ENCODE data around the gene VNN1.

DNA sequence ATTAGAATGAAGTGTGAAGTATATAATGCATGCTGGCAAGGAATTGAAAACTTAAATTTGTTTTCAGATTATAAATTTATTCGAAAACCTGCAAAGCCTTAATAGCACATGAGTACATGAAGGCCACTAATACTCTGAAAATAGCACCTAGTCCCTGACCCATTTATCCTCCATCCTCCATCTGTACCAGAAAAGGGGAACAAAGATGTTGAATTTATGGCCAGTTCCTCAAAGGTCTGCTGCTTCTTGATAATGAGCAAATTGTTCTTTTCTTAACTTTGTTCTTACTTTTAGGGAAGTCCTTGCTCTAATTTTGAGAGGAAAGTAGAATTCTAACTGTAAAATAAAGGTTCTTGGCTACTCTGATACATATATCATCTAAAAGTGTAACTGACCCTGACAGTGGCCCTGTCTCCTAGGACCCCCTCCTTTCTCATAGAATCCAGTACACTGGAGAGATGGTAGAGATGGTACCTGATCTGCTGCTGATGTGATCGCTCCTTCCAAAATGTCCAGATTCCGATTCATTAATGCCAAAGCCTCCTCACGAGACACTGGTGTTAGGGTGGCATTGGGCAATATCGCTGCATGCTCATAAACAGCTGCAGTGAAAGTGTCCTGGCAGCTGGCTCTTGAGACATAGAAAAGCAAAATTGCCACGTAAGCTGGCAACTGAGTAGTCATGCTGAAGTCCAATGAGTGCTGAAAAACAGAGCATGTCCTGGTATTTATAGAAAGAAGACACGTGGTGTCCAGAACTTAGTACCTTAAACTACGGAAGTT, at the start of gene VNN1:
- TF ChIP-seq, protein P1, sequence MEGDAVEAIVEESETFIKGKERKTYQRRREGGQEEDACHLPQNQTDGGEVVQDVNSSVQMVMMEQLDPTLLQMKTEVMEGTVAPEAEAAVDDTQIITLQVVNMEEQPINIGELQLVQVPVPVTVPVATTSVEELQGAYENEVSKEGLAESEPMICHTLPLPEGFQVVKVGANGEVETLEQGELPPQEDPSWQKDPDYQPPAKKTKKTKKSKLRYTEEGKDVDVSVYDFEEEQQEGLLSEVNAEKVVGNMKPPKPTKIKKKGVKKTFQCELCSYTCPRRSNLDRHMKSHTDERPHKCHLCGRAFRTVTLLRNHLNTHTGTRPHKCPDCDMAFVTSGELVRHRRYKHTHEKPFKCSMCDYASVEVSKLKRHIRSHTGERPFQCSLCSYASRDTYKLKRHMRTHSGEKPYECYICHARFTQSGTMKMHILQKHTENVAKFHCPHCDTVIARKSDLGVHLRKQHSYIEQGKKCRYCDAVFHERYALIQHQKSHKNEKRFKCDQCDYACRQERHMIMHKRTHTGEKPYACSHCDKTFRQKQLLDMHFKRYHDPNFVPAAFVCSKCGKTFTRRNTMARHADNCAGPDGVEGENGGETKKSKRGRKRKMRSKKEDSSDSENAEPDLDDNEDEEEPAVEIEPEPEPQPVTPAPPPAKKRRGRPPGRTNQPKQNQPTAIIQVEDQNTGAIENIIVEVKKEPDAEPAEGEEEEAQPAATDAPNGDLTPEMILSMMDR (conservative IDR thresholded peaks at IDR 0.05; ENCODE audit: low read depth, low read length) = no peak
- TF ChIP-seq EZH2 (IDR thresholded peaks at IDR 0.05; ENCODE audit: borderline replicate concordance, low read depth, low read length, poor library complexity, severe bottlenecking) = no peak

Data from A673 (cell line).